ENCODE data around the gene FSIP2.

DNA sequence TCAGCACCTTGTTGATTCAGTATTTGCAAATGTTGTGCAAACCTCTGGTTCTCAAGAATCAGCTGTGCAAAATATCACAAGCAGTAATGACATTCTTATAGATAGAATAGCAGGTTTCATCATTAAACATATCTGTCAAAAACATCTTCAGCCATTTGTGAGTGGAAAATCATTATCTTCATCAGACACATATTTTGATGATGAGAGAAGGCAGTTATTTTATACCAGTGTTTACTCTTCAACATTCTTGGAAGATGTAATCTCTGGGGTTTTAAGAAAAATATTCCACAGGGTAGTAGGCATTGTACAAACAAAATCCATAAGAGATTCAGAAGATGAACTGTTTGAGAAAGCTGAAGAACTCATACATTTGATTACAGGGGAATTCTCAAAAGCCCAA is 64.3 kb downstream of the FSIP2 start:
- TF ChIP-seq, protein P1, sequence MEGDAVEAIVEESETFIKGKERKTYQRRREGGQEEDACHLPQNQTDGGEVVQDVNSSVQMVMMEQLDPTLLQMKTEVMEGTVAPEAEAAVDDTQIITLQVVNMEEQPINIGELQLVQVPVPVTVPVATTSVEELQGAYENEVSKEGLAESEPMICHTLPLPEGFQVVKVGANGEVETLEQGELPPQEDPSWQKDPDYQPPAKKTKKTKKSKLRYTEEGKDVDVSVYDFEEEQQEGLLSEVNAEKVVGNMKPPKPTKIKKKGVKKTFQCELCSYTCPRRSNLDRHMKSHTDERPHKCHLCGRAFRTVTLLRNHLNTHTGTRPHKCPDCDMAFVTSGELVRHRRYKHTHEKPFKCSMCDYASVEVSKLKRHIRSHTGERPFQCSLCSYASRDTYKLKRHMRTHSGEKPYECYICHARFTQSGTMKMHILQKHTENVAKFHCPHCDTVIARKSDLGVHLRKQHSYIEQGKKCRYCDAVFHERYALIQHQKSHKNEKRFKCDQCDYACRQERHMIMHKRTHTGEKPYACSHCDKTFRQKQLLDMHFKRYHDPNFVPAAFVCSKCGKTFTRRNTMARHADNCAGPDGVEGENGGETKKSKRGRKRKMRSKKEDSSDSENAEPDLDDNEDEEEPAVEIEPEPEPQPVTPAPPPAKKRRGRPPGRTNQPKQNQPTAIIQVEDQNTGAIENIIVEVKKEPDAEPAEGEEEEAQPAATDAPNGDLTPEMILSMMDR (IDR thresholded peaks at IDR 0.05), result no peak
- TF ChIP-seq EZH2 (IDR thresholded peaks at IDR 0.05; ENCODE audit: borderline replicate concordance, insufficient read depth, low read depth, low read length, poor library complexity, severe bottlenecking), result no peak

Measured in B cell (primary cell).